MM.1S (cell line): ENCODE results near the gene PAQR7.

Source experiments
- EZH2 ChIP-seq: fragments of 300-600 bp; sonication (generic); optimal IDR thresholded peaks from 2 replicates; pipeline ENCODE3; 2017; ENCODE audit warnings: low read depth, mild to moderate bottlenecking, antibody characterized with exemption, low read length, mixed read lengths
- EZH2phosphoT487 ChIP-seq: fragments of 300-600 bp; sonication (generic); IDR thresholded peaks from 2 replicates; pipeline ENCODE4 v1.6.1; 2018; ENCODE audit warnings: antibody characterized with exemption, low read length
- TF ChIP-seq, protein P1 (sequence below): fragments of 300-600 bp; sonication (generic); IDR thresholded peaks from 2 replicates; pipeline ENCODE4 v1.5.1; 2016; ENCODE audit warnings: antibody characterized with exemption, low read length, mixed read lengths

DNA sequence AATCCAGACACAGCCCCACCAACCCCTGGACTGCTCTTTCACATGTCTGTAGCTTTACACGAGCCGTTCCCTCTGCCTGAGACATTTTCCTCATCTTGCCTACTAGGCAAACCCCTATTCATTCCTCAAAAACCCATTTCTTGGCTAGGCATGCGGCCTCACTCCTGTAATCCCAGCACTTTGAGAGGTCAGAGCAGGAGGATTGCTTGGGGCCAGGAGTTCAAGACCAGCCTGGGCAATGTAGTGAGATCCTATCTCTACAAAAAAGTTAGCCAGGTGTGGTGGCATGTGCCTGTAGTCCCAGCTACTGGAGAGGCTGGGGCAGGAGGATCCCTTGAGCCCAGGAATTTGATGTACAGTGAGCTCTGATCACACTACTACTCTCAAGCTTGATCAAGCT lies 11.1 kb downstream of the PAQR7 start:
- TF ChIP-seq, protein P1, sequence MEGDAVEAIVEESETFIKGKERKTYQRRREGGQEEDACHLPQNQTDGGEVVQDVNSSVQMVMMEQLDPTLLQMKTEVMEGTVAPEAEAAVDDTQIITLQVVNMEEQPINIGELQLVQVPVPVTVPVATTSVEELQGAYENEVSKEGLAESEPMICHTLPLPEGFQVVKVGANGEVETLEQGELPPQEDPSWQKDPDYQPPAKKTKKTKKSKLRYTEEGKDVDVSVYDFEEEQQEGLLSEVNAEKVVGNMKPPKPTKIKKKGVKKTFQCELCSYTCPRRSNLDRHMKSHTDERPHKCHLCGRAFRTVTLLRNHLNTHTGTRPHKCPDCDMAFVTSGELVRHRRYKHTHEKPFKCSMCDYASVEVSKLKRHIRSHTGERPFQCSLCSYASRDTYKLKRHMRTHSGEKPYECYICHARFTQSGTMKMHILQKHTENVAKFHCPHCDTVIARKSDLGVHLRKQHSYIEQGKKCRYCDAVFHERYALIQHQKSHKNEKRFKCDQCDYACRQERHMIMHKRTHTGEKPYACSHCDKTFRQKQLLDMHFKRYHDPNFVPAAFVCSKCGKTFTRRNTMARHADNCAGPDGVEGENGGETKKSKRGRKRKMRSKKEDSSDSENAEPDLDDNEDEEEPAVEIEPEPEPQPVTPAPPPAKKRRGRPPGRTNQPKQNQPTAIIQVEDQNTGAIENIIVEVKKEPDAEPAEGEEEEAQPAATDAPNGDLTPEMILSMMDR: no peak
- TF ChIP-seq EZH2 (no peak), EZH2phosphoT487 (no peak)
